Stimulated activated naive B cell treated with anti-CD40 and anti-IgM and Interleukin-4, amounts not matched to agents 10 μg/mL and 1 μg/mL and 100 μg/mL, for 72 hours (primary cell): ENCODE data around the gene RPL7A.

Experiments
- ATAC-seq, 2 donors: fragments of 150-1000 bp; cut with Tn5 transposase; replicated peaks; 2 replicates each; pipeline ENCODE4 v1.10.0; 2021; ENCODE audit warnings: moderate library complexity in 1 of 2
- DNase-seq: peaks from one replicate; pipeline ENCODE4 v3.0.0; 2021
- H3K27ac Mint-ChIP-seq: one replicate; pipeline ENCODE4 v1.8.0; 2022; ENCODE audit warnings: mild to moderate bottlenecking, mixed read lengths
- H3K27me3 Mint-ChIP-seq, 2 donors: one replicate each; pipeline ENCODE4 v1.8.0; 2022; ENCODE audit warnings: mixed read lengths in 2 of 2
- H3K36me3 Mint-ChIP-seq, 2 donors: one replicate each; pipeline ENCODE4 v1.8.0; 2022; ENCODE audit warnings: mixed read lengths in 2 of 2, mild to moderate bottlenecking in 1 of 2
- H3K4me1 Mint-ChIP-seq, 2 donors: one replicate each; pipeline ENCODE4 v1.8.0; 2022; ENCODE audit warnings: mixed read lengths in 2 of 2, mild to moderate bottlenecking in 1 of 2
- H3K4me3 Mint-ChIP-seq, 2 donors: one replicate each; pipeline ENCODE4 v1.8.0; 2022; ENCODE audit warnings: mild to moderate bottlenecking in 2 of 2, mixed read lengths in 2 of 2, moderate library complexity in 1 of 2
- H3K9me3 Mint-ChIP-seq, 2 donors: one replicate each; pipeline ENCODE4 v1.8.0; 2022; ENCODE audit warnings: mixed read lengths in 2 of 2, mild to moderate bottlenecking in 1 of 2

The RPL7A gene

DNA sequence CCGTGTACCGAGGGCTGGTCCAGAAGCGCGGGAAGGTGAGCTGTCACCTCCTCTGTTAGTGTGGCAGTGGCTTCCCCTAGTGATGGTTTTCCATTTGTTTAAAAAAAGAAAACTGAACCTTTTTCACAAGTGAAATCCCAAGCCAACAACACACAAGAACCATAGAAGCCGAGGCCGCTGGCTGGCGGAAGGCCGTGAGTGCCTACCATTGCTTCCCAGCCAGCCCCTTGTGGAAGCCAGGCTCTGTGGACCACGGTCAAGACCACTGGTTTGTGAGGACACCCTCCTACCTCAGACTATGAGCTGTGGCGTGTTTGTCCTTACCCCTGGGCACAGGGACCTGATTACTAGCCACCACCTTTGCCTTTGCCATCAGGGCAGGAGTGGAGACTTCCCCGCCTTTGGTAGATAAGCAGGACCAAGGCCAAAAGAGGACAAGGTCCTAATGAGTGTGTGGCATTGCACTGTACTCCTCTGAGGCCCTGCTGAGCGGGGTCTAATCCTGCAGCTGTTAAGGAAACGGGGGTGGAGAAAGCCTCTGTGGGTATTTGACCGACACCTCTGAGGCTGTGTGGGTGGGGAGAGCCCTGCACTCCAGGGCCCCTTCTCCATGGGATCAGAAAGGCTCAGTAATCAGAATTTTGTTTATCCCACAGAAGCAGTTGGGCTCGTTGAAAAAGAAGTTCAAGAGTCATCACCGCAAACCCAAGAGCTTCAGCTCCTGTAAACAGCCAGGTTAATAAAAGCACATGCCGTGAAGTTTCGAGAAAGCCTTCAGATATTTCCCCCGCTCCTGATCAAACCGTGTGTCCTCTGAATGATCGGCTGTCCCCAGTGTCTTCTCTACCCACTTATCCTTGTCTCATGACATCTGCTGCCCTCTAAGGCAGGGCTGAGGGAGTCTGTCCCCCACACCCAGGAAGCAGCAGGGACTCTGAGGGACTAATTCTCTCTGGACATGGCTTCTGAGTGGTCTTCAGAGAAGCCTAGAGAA is 12.7 kb downstream of the RPL7A start:
- peaks cover 25 to 51% of the 10 kb centered on the region in 2 donors for H3K4me1 Mint-ChIP-seq
- ATAC-seq (no peak), DNase-seq (no peak)
- no peaks in the 10 kb centered on the region for H3K9me3 Mint-ChIP-seq
- H3K4me3 Mint-ChIP-seq: no peak overlapping the region
- H3K36me3 Mint-ChIP-seq: peaks cover 39 to 59% of the 10 kb centered on the region in 2 donors
- H3K27ac Mint-ChIP-seq: no peak overlapping the region
- no peaks in the 10 kb centered on the region for H3K27me3 Mint-ChIP-seq

- no peak for ATAC-seq
- DNase-seq: no peak
- no peak overlapping the region for H3K4me3 Mint-ChIP-seq
- no peaks in the 10 kb centered on the region for H3K9me3 Mint-ChIP-seq
- H3K4me1 Mint-ChIP-seq: peaks cover 25 to 51% of the 10 kb centered on the region in 2 donors
- H3K27ac Mint-ChIP-seq: peak overlapping the region; percentile 10
- H3K36me3 Mint-ChIP-seq: peaks cover 39 to 64% of the 10 kb centered on the region in 2 donors
- H3K27me3 Mint-ChIP-seq: no peaks in the 10 kb centered on the region
Observed at GRCh38 chr9:133361507-133362092, 13.6 kb downstream of the RPL7A start.

- Mint-ChIP-seq H3K27ac (peak overlapping the region; percentile 31), H3K36me3 (peaks cover 39 to 69% of the 10 kb centered on the region in 2 donors), H3K4me3 (no peak overlapping the region), H3K9me3 (no peaks in the 10 kb centered on the region), H3K27me3 (no peaks in the 10 kb centered on the region), H3K4me1 (peaks cover 27 to 43% of the 10 kb centered on the region in 2 donors)
- ATAC-seq (no peak), DNase-seq (no peak)
Observed at GRCh38 chr9:133362359-133363044, 14.5 kb downstream of the RPL7A start.

DNA sequence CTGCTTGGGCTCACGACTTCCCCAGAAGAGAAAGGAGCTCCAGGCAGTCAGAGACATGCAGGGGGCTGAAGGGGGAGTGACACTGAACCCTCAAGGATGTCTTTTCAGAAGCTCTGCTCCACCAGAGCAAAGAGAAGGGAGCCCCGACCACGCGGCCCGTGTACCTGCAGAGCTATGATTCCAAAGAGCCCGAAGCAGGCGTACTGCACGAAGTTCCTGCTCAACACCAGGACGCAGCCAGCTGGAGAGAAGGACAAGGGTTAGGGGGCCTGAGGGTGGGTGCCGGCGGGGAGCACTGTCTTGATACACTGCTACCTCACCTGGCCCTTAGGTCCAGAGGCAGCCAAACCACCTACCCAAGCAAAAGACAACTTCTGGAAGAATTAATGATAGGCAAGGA is 18.4 kb downstream of the RPL7A start:
- Mint-ChIP-seq H3K27ac (no peak overlapping the region), H3K4me1 (peaks cover 30 to 41% of the 10 kb centered on the region in 2 donors), H3K36me3 (peaks cover 37 to 71% of the 10 kb centered on the region in 2 donors), H3K27me3 (no peaks in the 10 kb centered on the region), H3K4me3 (no peak overlapping the region), H3K9me3 (no peaks in the 10 kb centered on the region)
- no peak for DNase-seq
- no peak for ATAC-seq

DNA sequence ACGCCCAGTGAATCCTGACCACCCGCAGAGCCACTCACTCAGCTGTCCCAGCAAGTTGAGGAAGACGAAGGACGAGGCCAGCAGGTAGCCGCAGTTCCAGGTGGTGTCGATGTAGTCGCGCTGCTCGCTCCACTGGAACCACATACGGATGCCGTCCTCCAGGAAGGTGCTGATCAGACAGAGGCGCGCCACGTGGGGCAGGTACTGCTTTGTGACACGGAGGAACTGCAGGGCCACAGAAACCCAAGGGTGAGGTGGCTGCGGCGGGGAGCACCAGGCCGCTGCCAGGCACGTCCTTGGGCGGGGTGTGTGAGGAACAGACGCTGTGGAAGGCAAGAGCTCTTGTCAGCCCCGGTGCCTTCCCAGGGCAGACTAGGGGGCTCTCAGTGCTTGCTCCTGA is 19.2 kb downstream of the RPL7A start:
- Mint-ChIP-seq H3K36me3 (peaks cover 34 to 68% of the 10 kb centered on the region in 2 donors), H3K27me3 (no peaks in the 10 kb centered on the region), H3K27ac (no peak overlapping the region), H3K9me3 (no peaks in the 10 kb centered on the region), H3K4me3 (no peak overlapping the region), H3K4me1 (peaks cover 36 to 42% of the 10 kb centered on the region in 2 donors)
- no peak for DNase-seq
- no peak for ATAC-seq

DNA sequence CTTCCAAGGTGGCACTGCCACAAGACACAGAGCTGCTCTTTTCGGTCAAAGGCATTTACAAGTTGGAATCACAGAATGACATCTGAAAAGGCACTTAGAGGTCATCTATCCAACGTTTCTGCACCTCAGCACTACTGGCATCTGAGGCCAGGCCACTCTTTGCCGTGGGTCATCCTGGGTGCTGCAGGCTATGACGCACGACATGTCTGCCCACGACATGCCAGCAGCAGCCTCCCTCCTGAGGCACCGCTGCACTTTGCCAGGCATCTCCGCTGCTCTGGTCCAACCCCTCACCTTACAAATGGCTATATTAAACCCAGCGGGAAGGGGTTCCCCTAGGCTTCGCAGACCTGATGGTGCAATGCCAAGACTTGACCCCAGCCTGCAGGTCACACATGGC is 19.8 kb downstream of the RPL7A start:
- DNase-seq: no peak
- H3K27ac Mint-ChIP-seq: no peak overlapping the region
- H3K4me1 Mint-ChIP-seq: peaks cover 41 to 48% of the 10 kb centered on the region in 2 donors
- no peaks in the 10 kb centered on the region for H3K27me3 Mint-ChIP-seq
- H3K9me3 Mint-ChIP-seq: no peaks in the 10 kb centered on the region
- peaks cover 33 to 70% of the 10 kb centered on the region in 2 donors for H3K36me3 Mint-ChIP-seq
- ATAC-seq: no peak
- no peak overlapping the region for H3K4me3 Mint-ChIP-seq

GRCh38 chr9:133368249-133368881 is 20.3 kb downstream of the RPL7A start:
- DNase-seq (no peak), ATAC-seq (no peak)
- Mint-ChIP-seq H3K27ac (no peak overlapping the region), H3K4me1 (peaks cover 43 to 53% of the 10 kb centered on the region in 2 donors), H3K4me3 (no peak overlapping the region), H3K27me3 (no peaks in the 10 kb centered on the region), H3K9me3 (no peaks in the 10 kb centered on the region), H3K36me3 (peaks cover 30 to 67% of the 10 kb centered on the region in 2 donors)

- Mint-ChIP-seq H3K36me3 (peaks cover 23 to 57% of the 10 kb centered on the region in 2 donors), H3K27ac (peak overlapping the region; percentile 31), H3K4me1 (peaks cover 43 to 55% of the 10 kb centered on the region in 2 donors), H3K4me3 (no peak overlapping the region), H3K27me3 (no peaks in the 10 kb centered on the region), H3K9me3 (no peaks in the 10 kb centered on the region)
- ATAC-seq (no peak), DNase-seq (no peak)
Observed at GRCh38 chr9:133369422-133369821, 21.4 kb downstream of the RPL7A start.

DNA sequence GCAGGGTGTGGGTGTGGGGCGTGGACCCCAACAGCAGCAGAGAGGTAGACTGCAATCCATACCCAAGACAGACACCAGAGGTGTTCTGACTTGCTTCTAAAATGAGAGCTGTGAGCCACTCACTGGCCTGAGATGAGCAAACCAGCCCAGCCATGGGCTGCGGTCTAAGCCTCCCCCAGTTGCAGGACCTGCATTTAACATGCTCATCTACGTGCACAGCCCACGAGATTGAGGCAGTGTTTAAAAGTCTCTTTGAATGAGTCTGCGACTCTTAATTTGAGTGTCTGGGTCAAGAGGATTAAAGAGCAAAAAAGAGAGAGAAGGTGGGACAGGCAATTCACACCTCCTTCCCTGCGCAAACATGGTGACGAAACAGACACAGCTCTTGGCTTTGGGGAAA is 21.9 kb downstream of the RPL7A start:
- no peak for ATAC-seq
- no peak overlapping the region for H3K4me3 Mint-ChIP-seq

DNA sequence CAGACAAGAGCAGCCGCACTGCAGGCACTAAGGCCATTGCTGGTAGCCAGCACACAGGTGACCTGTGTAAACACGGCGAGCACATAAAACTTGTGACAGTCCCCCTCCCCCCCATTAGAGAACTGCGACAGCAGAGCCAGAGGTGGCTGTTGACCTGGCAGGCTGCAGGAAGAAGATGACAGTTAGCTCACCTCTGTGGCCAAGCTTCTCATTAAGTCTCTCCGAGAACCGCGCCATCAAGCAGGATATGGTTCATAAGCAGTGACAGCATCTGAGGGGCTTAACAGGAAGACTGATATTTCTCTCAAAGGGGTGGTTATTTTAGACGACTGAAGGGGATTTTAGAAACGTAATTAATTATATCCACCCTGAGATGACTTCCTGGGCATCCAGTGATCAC is 22.7 kb downstream of the RPL7A start:
- ATAC-seq: peak in 1 of 2 donors; percentile 28
- H3K27me3 Mint-ChIP-seq: no peaks in the 10 kb centered on the region
- peaks cover 50 to 63% of the 10 kb centered on the region in 2 donors for H3K4me1 Mint-ChIP-seq
- no peak for DNase-seq
- peaks cover 20 to 58% of the 10 kb centered on the region in 2 donors for H3K36me3 Mint-ChIP-seq
- H3K27ac Mint-ChIP-seq: peak overlapping the region; percentile 84
- peak overlapping the region in 1 of 2 donors; percentile 36 for H3K4me3 Mint-ChIP-seq
- no peaks in the 10 kb centered on the region for H3K9me3 Mint-ChIP-seq

More for the DNA sequence above, 21.9 kb downstream of the RPL7A start:
- no peak for DNase-seq
- no peaks in the 10 kb centered on the region for H3K27me3 Mint-ChIP-seq
- peaks cover 47 to 60% of the 10 kb centered on the region in 2 donors for H3K4me1 Mint-ChIP-seq
- H3K9me3 Mint-ChIP-seq: no peaks in the 10 kb centered on the region
- peak overlapping the region; percentile 57 for H3K27ac Mint-ChIP-seq
- H3K36me3 Mint-ChIP-seq: peaks cover 23 to 60% of the 10 kb centered on the region in 2 donors

DNA sequence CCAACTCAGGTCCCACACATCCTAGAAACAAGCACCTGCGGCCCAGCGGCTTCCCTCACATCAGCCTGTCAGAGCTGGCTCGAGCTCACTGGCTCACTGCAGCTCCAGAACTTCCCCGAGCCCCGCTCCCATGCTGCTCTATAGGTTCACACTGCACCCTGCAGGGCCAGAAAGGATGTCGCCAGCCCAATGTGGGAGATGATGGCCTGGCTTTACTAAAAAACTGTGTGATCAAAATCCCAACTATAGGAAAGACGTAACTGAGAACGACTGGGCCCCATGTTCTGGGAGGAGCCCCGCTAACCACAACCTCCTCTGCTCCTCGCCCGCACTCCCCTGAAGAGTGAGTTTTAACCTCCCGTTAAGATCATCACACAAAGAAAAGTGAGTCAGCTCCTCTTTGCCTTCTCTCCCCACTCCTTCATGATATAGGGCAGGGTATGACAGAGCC is 23.3 kb downstream of the RPL7A start:
- peak overlapping the region; percentile 0 to 36 for H3K4me3 Mint-ChIP-seq
- peaks cover 20 to 53% of the 10 kb centered on the region in 2 donors for H3K36me3 Mint-ChIP-seq
- no peaks in the 10 kb centered on the region for H3K27me3 Mint-ChIP-seq
- DNase-seq (no peak), ATAC-seq (no peak)
- peak overlapping the region; percentile 84 for H3K27ac Mint-ChIP-seq
- H3K4me1 Mint-ChIP-seq: peaks cover 50 to 63% of the 10 kb centered on the region in 2 donors
- no peaks in the 10 kb centered on the region for H3K9me3 Mint-ChIP-seq

DNA sequence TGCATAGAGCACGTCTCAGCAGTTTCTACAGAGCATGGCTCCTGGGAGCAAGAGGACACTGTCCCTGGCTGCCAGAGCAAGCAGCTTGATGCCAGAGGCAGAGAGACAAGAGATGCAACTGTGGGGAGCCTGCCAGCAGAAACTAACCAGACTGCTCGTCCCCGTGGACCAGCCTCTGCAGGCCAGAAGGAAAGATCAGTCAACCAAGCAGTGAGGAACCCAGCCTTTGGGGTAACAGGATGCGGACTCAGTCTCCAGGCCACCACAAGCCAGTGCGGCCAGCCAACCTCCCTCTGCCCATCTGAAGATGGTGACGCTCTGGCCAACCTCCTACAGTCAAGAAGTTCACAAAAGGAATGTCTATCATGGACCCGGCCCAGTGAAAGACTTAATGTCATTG is 24.1 kb downstream of the RPL7A start:
- DNase-seq (no peak), ATAC-seq (no peak)
- Mint-ChIP-seq H3K4me1 (peaks cover 47 to 63% of the 10 kb centered on the region in 2 donors), H3K27ac (no peak overlapping the region), H3K36me3 (peaks cover 20 to 50% of the 10 kb centered on the region in 2 donors), H3K9me3 (no peaks in the 10 kb centered on the region), H3K27me3 (no peaks in the 10 kb centered on the region), H3K4me3 (peak overlapping the region in 1 of 2 donors; percentile 19)

DNA sequence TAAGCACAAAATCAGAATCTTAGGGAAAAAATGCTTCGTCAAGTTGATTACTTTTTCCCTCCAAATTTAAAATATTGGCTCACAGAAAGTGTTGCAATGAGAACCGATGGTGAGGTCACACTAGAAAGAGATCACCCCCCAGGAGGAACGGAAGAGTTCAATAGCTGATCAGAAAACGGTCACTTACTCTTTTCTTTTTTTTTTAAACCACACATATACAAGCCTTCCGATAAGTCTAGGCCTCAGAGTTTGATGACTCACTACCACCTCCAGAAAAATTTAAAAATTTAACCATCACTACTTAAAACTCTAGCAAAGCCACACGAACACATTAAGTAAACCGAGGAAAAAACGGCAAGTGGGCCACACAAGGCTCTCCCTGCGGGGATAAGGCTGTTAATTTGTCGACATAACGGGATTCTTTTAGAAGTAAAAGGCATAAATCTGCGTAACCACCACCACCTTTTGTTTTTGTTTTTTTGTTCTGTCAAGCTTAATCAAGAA is 26.6 kb downstream of the RPL7A start:
- Mint-ChIP-seq H3K9me3 (no peaks in the 10 kb centered on the region), H3K27ac (peak overlapping the region; percentile 97), H3K27me3 (no peaks in the 10 kb centered on the region), H3K4me3 (peak overlapping the region; percentile 96 to 97), H3K4me1 (peaks cover 36 to 46% of the 10 kb centered on the region in 2 donors), H3K36me3 (peaks cover 15 to 36% of the 10 kb centered on the region in 2 donors)
- DNase-seq (no peak), ATAC-seq (no peak)
